Measurements from ENCODE around the gene SLC16A8.
"Not testable (repeated sequence)": the region's sequence is repeated elsewhere in the genome, so short reads cannot be mapped to it uniquely, and the experiment has no call there.

SLC16A8 gene

DNA sequence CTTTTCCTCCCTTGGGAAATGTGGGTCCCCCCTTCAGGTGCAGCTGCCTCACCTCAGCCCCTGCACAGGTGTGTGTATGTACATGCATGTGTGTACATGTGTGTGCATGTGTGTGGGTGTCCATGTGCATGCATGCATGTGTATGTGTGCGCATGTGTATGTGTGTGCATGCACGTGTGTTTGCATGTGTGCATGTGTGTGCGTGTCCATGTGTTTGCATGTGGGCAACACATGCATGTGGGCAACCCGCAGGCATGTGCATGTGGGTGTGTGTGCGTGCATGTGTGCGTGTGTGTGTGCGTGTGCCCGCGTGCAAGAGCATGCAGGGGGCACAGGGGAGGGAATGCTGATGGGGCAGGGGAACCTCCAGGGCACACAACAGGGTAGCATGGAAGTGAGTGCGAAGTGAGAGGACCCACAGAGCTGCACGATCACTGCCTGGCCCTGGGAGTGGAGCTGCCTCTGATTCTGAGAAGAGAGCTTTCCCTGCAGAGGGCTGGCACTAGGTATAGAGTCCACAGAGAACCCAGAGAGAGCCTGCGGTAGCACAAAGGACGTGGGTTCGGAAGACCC lies 41.1 kb upstream of the SLC16A8 start:
- H3K4me1 ChIP-seq (ENCODE audit: insufficient read depth, low read length): no peaks in the 10 kb centered on the region
- no peak overlapping the region for H3K9ac ChIP-seq (ENCODE audit: low read depth, low read length)
- no peaks in the 10 kb centered on the region for H3K36me3 ChIP-seq (ENCODE audit: insufficient read depth, low read length)
- no peak overlapping the region for H3K4me3 ChIP-seq (ENCODE audit: low read length)
- 95% methylated on average over 14 of the region's 14 CpGs for WGBS
- no peaks in the 10 kb centered on the region for H3K27me3 ChIP-seq (ENCODE audit: insufficient read depth, low read length)
- H3K9me3 ChIP-seq (ENCODE audit: insufficient read depth, low read depth, low read length): no peaks in the 10 kb centered on the region
- no peak overlapping the region for H3K27ac ChIP-seq (ENCODE audit: low read depth, low read length)

DNA sequence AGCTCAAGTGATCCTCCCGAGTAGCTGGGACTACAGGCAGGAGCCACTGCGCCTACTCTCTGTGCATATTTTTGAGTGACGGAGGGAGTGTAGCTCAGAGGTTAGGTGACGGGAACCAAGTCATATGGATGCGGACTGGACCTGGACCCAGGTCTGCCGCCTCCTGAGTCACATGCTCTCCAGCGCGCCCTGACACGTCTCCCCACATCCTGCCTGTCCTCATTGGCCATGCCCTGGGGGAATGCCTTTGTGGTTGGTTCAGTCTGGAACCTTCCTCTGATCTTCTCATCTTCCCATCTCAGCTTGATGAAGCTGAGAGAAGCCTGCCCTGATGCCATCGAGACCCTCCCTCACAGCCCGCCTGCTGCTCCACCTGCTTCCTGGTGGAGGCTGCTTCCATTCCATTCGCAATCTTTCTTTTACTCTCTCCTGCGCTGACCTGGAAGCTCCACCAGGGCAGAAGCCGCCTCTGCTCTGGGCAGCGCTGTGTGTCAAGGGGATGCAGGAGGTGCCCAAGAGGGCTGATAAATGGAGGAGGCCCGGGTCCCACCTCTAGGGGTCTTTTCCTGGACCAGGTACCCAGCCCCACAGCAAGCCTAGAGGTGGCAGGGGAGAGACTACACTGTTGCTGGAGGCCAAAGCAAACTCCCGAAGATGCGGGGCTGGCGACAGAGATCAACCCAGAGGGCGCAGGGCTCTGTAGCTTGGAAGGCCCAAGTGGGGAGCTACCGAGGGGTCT lies 40.4 kb upstream of the SLC16A8 start:
- WGBS: 91% methylated on average over 21 of the region's 21 CpGs
- no peak overlapping the region for H3K9ac ChIP-seq (ENCODE audit: low read depth, low read length)

DNA sequence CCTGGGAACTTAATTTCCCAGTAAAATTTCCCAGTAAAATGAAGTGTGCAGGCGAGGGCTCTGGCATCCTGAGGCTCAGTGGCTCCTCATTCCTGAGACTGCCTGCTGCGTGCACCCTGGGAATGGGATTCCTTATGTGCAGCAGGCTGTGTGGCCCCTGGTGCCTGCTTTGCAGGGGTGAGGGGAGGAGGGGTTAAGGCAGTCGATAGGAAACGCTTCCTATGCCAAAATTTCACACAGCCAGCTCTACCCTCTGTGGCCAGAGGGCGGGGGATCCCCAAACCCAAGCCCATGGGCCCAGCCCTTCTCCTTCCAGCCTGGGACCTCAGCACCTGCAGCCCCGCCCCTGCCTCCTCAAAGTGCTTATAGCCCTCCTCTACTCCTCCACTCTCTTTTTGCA lies 38.6 kb upstream of the SLC16A8 start:
- no peak overlapping the region for H3K27ac ChIP-seq (ENCODE audit: low read depth, low read length)
- WGBS: 81% methylated on average over 6 of the region's 6 CpGs
- no peak overlapping the region for H3K4me3 ChIP-seq (ENCODE audit: low read length)
- no peaks in the 10 kb centered on the region for H3K4me1 ChIP-seq (ENCODE audit: insufficient read depth, low read length)
- no peak overlapping the region for H3K9ac ChIP-seq (ENCODE audit: low read depth, low read length)
- H3K36me3 ChIP-seq (ENCODE audit: insufficient read depth, low read length): no peaks in the 10 kb centered on the region
- H3K9me3 ChIP-seq (ENCODE audit: insufficient read depth, low read depth, low read length): no peaks in the 10 kb centered on the region
- H3K27me3 ChIP-seq (ENCODE audit: insufficient read depth, low read length): no peaks in the 10 kb centered on the region

More for the DNA sequence above, 40.4 kb upstream of the SLC16A8 start:
- Histone ChIP-seq H3K36me3 (ENCODE audit: insufficient read depth, low read length) (no peaks in the 10 kb centered on the region), H3K9me3 (ENCODE audit: insufficient read depth, low read depth, low read length) (no peaks in the 10 kb centered on the region), H3K4me1 (ENCODE audit: insufficient read depth, low read length) (no peaks in the 10 kb centered on the region), H3K4me3 (ENCODE audit: low read length) (no peak overlapping the region), H3K27ac (ENCODE audit: low read depth, low read length) (no peak overlapping the region), H3K27me3 (ENCODE audit: insufficient read depth, low read length) (no peaks in the 10 kb centered on the region)

DNA sequence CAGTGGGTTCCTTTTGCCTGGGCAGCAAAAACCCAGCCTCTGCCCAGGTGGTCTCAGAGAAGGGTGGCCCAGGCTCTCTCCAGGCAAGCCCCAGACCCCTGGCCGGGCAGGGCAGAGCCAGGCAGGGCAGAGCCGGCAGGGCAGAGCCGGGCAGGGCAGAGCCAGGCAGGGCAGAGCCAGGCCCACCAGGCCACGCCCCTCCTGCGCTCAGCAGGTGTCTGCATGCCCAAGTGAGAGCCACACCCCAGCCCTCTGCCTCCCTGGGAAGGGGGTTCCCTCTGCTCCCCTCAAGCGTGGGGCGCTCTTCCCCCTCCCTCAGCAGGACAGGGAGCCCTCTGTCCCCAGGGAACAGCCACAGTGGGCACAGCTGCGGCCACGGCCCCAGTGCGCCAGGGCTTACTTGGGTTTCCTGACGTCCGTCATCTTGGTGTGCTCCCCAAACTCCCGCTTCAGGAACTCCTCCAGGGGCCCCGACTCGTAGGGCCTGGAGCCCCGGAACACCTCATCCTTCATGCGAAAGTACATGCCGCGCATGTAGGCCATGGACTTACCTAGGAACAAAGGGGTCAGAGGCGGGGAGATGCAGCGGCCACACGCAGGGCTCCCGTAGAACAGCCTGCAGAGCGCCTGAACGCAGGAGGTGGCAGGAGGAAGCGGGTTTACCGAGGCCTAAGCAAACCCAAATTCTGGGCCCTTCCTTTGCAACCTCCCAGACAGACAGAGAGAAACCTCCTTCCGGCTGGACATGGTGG lies 36.6 kb upstream of the SLC16A8 start:
- H3K9ac ChIP-seq (ENCODE audit: low read depth, low read length): no peak overlapping the region
- no peaks in the 10 kb centered on the region for H3K9me3 ChIP-seq (ENCODE audit: insufficient read depth, low read depth, low read length)
- 86% methylated on average over 28 of the region's 28 CpGs for WGBS
- H3K36me3 ChIP-seq (ENCODE audit: insufficient read depth, low read length): no peaks in the 10 kb centered on the region
- no peak overlapping the region for H3K4me3 ChIP-seq (ENCODE audit: low read length)
- H3K4me1 ChIP-seq (ENCODE audit: insufficient read depth, low read length): no peaks in the 10 kb centered on the region
- no peak overlapping the region for H3K27ac ChIP-seq (ENCODE audit: low read depth, low read length)
- H3K27me3 ChIP-seq (ENCODE audit: insufficient read depth, low read length): no peaks in the 10 kb centered on the region

GRCh38 chr22:38118747-38119146 lies 34.8 kb upstream of the SLC16A8 start:
- not testable (repeated sequence) for H3K9ac ChIP-seq (ENCODE audit: low read depth, low read length); H3K36me3 ChIP-seq (ENCODE audit: insufficient read depth, low read length); H3K9me3 ChIP-seq (ENCODE audit: insufficient read depth, low read depth, low read length); H3K4me3 ChIP-seq (ENCODE audit: low read length); H3K4me1 ChIP-seq (ENCODE audit: insufficient read depth, low read length); H3K27ac ChIP-seq (ENCODE audit: low read depth, low read length); H3K27me3 ChIP-seq (ENCODE audit: insufficient read depth, low read length)
- WGBS: 93% methylated on average over 2 of the region's 2 CpGs

GRCh38 chr22:38118182-38118581 lies 34.2 kb upstream of the SLC16A8 start:
- no peaks in the 10 kb centered on the region for H3K9me3 ChIP-seq (ENCODE audit: insufficient read depth, low read depth, low read length)
- no peak overlapping the region for H3K4me3 ChIP-seq (ENCODE audit: low read length)
- no peaks in the 10 kb centered on the region for H3K27me3 ChIP-seq (ENCODE audit: insufficient read depth, low read length)
- 88% methylated on average over 3 of the region's 3 CpGs for WGBS
- no peaks in the 10 kb centered on the region for H3K4me1 ChIP-seq (ENCODE audit: insufficient read depth, low read length)
- H3K9ac ChIP-seq (ENCODE audit: low read depth, low read length): no peak overlapping the region
- H3K36me3 ChIP-seq (ENCODE audit: insufficient read depth, low read length): no peaks in the 10 kb centered on the region
- H3K27ac ChIP-seq (ENCODE audit: low read depth, low read length): no peak overlapping the region

- not testable (repeated sequence) for H3K27me3 ChIP-seq (ENCODE audit: insufficient read depth, low read length); H3K36me3 ChIP-seq (ENCODE audit: insufficient read depth, low read length); H3K9me3 ChIP-seq (ENCODE audit: insufficient read depth, low read depth, low read length); H3K4me3 ChIP-seq (ENCODE audit: low read length); H3K27ac ChIP-seq (ENCODE audit: low read depth, low read length); H3K9ac ChIP-seq (ENCODE audit: low read depth, low read length); H3K4me1 ChIP-seq (ENCODE audit: insufficient read depth, low read length)
- WGBS: 92% methylated on average over 10 of the region's 10 CpGs
Measured at GRCh38 chr22:38117556-38117955, 33.6 kb upstream of the SLC16A8 start.

- Histone ChIP-seq H3K27me3 (ENCODE audit: insufficient read depth, low read length) (no peaks in the 10 kb centered on the region), H3K36me3 (ENCODE audit: insufficient read depth, low read length) (no peaks in the 10 kb centered on the region), H3K4me1 (ENCODE audit: insufficient read depth, low read length) (no peaks in the 10 kb centered on the region; the same call in 1 of the 2 replicates), H3K4me3 (ENCODE audit: low read length) (no peak overlapping the region), H3K9ac (ENCODE audit: low read depth, low read length) (no peak overlapping the region), H3K9me3 (ENCODE audit: insufficient read depth, low read depth, low read length) (no peaks in the 10 kb centered on the region), H3K27ac (ENCODE audit: low read depth, low read length) (no peak overlapping the region)
- WGBS: 93% methylated on average over 31 of the region's 31 CpGs
Measured at GRCh38 chr22:38115423-38116205, 31.6 kb upstream of the SLC16A8 start.

- Histone ChIP-seq H3K4me1 (ENCODE audit: insufficient read depth, low read length) (no peaks in the 10 kb centered on the region; the same call in 1 of the 2 replicates), H3K36me3 (ENCODE audit: insufficient read depth, low read length) (no peaks in the 10 kb centered on the region), H3K9ac (ENCODE audit: low read depth, low read length) (no peak overlapping the region), H3K27me3 (ENCODE audit: insufficient read depth, low read length) (peaks cover 2% of the 10 kb centered on the region; the same call in 1 of the 2 replicates), H3K9me3 (ENCODE audit: insufficient read depth, low read depth, low read length) (no peaks in the 10 kb centered on the region), H3K4me3 (ENCODE audit: low read length) (no peak overlapping the region), H3K27ac (ENCODE audit: low read depth, low read length) (no peak overlapping the region)
- 56% methylated on average over 32 of the region's 32 CpGs for WGBS
Measured at GRCh38 chr22:38114484-38115398, 30.8 kb upstream of the SLC16A8 start.

- 90% methylated on average over 22 of the region's 22 CpGs for WGBS
- H3K9ac ChIP-seq (ENCODE audit: low read depth, low read length): no peak overlapping the region
Measured at GRCh38 chr22:38112381-38112780, 28.4 kb upstream of the SLC16A8 start.

More at GRCh38 chr22:38112381-38112780, 28.4 kb upstream of the SLC16A8 start:
- Histone ChIP-seq H3K27me3 (ENCODE audit: insufficient read depth, low read length) (peaks cover 2% of the 10 kb centered on the region; the same call in 1 of the 2 replicates), H3K27ac (ENCODE audit: low read depth, low read length) (no peak overlapping the region), H3K36me3 (ENCODE audit: insufficient read depth, low read length) (no peaks in the 10 kb centered on the region), H3K9me3 (ENCODE audit: insufficient read depth, low read depth, low read length) (no peaks in the 10 kb centered on the region), H3K4me1 (ENCODE audit: insufficient read depth, low read length) (no peaks in the 10 kb centered on the region; the same call in 1 of the 2 replicates), H3K4me3 (ENCODE audit: low read length) (no peak overlapping the region)
